GM21576 (cell line): ENCODE data around the gene PRTG.
"Not testable (repeated sequence)": the region's sequence is repeated elsewhere in the genome, so short reads cannot be mapped to it uniquely, and the experiment has no call there.

Experiments
- ATAC-seq: cut with Tn5 transposase; IDR thresholded peaks from one replicate; pipeline ENCODE4 v1.9.1; 2021; ENCODE audit warnings: mild to moderate bottlenecking, moderate library complexity; ENCODE audit not compliant: unreplicated experiment

Gene PRTG

DNA sequence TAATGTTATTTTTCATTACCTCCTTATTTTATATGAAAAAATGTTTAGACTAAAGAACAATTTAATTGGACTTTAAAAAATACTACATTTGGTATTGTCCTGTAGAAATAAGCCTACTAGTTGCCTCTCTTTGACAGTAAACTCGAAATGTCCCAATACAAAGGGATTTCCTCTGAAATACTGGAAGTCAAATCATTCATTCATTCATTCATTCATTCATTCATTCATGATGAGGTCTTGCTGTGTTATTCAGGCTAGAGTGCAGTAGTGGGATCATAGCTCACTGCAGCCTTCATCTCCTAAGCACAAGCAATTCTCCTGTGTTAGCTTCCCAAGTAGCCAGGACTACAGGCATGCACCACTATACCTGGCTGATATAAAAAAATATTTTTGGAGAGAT lies 104.2 kb downstream of the PRTG start:
- no peak for ATAC-seq

GRCh38 chr15:55637086-55637485 lies 105.9 kb downstream of the PRTG start:
- ATAC-seq: no peak

- no peak for ATAC-seq
Measured at GRCh38 chr15:55633731-55634130, 109.2 kb downstream of the PRTG start.

DNA sequence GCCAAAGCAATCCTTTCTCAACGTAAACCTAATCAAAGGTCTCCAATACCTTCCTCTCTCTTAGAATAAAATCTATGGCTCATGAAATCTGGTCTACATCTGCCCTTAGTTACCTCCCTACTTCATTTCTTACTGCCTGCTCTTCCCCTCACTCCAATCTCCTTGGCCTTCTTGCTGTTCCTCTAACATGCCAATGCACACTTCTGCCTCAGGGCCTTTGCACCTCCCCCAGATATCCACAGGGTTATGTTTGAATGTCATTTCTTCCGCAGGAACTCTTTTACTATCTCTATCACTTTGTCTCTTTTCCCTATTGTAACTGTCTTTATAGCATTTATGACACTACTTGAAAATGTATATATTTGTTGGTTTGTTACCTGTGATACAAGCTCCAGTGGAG lies 110.5 kb downstream of the PRTG start:
- ATAC-seq: no peak

GRCh38 chr15:55630858-55631257 lies 112.1 kb downstream of the PRTG start:
- ATAC-seq: no peak

- ATAC-seq: no peak
Measured at GRCh38 chr15:55628369-55628730, 114.6 kb downstream of the PRTG start.

- no peak for ATAC-seq
Measured at GRCh38 chr15:55627730-55628368, 115.1 kb downstream of the PRTG start.

DNA sequence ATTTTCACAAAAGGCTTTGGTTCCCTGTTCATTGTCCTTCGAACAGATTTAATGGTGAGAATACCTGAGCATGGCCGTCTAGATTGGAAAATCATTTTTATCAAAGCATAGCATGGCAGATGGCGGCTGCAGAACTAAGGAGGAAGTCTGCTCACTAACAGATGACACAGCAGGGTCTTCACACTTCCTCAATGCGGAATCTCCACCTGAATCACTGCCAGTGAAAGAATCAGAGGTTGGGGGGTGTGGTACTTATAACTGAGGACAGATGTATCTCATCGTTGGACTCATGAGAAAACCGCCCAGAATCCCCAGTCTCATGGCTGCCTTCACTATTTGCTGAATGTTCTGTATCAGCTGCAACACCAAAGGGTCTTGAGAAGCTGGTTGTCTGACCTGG lies 123.2 kb downstream of the PRTG start:
- ATAC-seq: no peak

- no peak for ATAC-seq
Measured at GRCh38 chr15:55618387-55618786, 124.6 kb downstream of the PRTG start.

DNA sequence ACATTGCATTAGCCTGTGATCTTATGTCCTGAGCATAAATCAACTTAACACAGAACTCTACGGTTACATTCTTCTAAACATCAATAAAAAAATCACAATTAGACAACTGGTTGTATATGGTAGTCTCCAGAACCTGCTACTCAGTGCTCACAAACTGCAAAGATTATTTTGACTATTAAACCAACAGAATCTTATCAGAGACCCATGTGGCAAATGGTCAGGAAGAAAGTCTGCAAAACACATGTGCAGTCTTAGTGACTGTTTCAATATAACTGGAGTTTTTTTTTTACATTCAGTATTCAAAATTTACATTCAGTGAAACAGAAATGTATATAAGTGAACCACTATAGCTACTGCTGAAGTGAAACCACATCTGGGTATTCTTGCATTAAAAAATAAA lies 127.5 kb downstream of the PRTG start:
- ATAC-seq: no peak

DNA sequence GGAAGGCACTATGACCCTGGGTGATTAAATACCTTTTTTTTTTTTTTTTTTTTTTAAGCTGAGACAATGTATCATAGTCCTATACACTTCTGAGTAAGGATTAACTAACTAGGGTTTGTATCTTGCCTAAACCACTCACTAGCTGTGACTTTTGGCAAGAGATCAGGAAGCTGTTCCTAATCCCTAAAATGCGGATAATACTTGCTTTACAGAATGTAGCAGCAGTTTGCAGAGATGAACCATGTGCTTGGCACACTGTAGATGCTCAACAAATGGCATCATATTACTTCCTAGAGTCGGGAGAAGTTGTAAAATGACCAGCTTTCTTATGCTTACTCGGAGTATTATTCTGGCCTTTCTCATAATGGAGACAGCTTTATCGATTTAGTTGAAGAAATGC lies 129.2 kb downstream of the PRTG start:
- ATAC-seq: no peak

GRCh38 chr15:55606214-55606613 lies 136.7 kb downstream of the PRTG start:
- ATAC-seq: no peak

- no peak for ATAC-seq
Measured at GRCh38 chr15:55601374-55601773, 141.6 kb downstream of the PRTG start.

- ATAC-seq: no peak
Measured at GRCh38 chr15:55599439-55599838, 143.5 kb downstream of the PRTG start.

DNA sequence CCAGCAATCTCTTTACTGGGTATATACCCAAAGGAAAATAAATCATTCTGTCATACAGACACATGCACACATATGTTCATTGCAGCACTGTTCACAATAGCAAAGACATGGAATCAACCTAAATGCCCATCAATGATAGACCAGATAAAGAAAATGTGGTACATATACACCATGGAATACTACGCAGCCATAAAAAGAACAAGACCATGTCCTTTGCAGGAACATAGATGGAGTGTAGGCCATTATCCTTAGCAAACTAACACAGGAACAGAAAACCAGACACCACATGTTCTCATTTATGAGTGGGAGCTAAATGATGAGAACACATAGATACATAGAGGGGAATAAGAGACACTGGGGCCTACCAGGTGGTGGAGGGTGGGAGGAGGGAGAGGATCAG lies 149.9 kb downstream of the PRTG start:
- not testable (repeated sequence) for ATAC-seq

GRCh38 chr15:55590788-55591187 lies 152.2 kb downstream of the PRTG start:
- no peak for ATAC-seq

DNA sequence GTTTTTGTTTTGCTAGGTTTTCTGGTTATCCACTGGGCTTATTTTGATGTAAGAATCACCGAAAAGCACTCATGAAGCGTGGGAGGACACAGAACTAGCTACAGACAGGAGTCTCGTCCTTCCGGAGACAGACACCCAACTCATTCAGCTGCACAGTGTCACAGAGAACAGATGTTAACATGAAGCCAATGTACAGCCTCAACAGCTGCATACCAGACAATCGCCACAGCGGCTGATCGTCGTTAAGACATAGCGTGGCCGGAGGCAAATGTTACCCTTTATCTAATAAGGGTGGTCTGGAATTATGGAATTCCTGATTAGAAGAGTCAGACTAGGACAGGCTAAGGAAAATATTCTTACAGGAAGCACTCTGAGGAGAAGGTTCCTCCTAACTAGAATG lies 153.7 kb downstream of the PRTG start:
- no peak for ATAC-seq

DNA sequence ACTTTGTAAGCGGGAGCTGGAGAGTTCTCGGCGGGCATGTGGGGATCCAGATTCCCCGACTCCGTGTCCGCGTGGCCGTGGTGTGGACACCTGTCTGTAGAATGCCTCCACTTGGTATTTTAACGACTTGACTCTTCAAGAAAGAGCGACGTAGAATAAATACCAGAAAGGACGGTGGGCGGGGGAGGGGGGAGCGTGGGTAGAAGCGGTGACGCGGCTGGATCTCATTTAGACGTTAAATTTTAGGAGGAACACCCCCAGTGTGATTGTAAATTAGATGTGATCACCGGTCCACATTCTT lies 154.2 kb downstream of the PRTG start:
- ATAC-seq: no peak

DNA sequence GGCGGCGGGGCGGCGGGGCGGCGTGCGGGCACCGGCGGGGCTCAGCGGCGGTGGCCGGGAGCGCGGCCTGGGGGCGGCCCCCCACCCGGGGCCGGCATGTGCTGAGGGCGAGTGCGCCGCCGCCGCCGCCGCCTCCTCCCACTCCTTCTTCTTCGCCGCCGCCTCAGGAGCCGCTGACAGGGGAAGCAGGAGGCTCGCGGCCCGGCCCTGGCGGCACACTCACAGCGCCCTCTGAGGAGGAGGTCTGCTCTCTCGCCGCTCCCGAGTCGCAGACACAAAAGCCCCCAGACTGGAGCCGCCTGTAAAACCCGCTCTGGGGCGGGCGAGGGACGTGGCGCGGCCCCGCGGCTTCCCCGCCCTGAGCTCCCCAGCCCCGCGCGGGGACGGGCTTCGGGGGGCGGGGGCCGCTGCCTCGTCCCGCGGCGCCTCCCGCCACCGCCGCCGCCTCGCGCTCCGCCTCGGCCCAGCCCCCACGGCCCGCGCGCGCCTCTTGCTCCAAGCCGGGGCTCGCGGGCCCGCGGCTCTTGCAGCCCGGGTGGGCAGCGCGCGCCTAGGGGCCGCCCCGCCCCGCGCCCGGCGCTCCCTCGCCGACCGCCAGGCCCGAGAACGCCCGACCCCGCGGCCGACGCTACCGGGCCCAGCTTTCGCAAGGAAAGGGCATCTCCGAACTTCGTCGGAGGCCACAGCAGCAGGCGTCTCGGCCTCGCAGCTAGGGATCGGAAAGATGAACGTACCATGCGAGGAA lies 154.7 kb downstream of the PRTG start, which contains the start of gene PYGO1:
Gene PYGO1, minus strand, starts transcription at position 276 of the 745 bp plus-strand sequence. CDS start 462 bp downstream, outside the sequence.
- ATAC-seq: peak; percentile 81

DNA sequence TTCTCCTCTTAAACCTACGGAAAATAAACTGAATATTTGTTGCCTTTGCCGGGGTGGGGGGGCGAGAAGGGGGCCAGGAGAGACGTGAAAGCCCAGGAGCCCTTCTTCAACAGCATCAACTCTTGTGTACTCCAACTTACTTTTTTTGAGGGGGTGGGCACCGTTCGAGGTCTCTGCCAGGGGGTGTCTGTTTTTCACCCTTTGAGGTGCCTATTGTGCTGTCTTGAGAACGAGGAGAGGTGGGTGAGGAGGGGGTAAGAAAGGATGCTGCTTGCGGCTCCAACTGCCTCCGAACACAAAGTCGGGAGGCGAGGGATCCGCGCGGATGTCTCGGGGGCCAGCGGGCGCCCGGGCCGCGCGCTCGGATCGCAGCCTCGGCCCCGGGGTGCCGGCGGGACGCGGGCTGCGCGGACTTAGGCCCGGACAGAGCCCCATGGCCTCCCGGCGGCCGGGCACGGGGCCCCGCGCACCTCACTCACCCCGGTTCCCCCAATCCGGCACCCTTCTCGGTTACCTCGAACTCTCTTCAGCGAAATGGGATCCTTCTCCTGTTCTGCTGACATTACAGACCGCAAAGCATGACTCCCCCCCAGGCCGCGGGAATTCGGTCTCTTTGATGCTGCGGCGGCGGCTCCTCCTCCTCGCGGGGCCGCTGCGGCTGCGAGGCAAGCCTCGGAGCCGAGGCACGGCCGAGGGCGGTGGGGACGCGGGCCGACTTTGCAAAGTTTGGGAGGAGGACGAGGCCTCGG lies 155.5 kb downstream of the PRTG start:
- ATAC-seq: peak; percentile 20

DNA sequence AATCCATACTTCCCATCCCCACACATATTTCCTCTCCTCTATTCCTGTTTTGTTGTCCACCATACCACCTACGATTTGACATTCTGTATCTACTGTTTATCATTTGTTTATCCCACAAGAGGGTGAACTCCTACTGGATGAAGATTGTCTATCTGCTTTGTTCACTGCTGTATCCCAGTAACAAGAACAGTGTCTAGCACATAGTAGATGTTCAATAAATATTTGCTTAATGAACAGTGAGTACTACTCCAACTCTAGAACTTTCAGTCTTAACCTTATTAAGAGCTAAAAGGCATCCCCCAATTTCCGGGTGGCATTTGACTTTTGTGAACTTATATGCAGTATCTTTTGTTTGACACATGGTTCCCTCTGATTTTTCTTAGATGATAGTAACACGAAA lies 156.1 kb downstream of the PRTG start:
- ATAC-seq: no peak

- ATAC-seq: no peak
Measured at GRCh38 chr15:55576943-55577342, 166.0 kb downstream of the PRTG start.
